Spleen (tissue), 11 donors: Measurements from ENCODE around the gene RASA3. TPM values are rescaled to one million over a fixed set of nuclear protein-coding genes. Genes with fewer than 3 reads are reported as not detected.

Source experiments
- DNase-seq: peaks from one replicate; pipeline ENCODE4 v3.0.0-alpha.2; 2020
- H3K27ac ChIP-seq, 8 donors: fragments of 200-600 bp; sonication (generic) in 7 of 8; 1 replicate in 4 of 8; 2 replicates in 4 of 8; pipeline versions ENCODE4 v1.5.0 to v1.8.0; 2016 to 2021; ENCODE audit warnings: inconsistent platforms in 4 of 8, mild to moderate bottlenecking in 4 of 8, moderate library complexity in 1 of 8
- H3K27me3 ChIP-seq, 7 donors: fragments of 200-600 bp; sonication (generic) in 6 of 7; replicated peaks in 1 of 7; 1 replicate in 4 of 7; 2 replicates in 3 of 7; pipeline versions ENCODE4 v1.5.0 to v1.8.0; 2016 to 2021; ENCODE audit warnings: inconsistent platforms in 3 of 7, mild to moderate bottlenecking in 1 of 7
- H3K36me3 ChIP-seq, 6 donors: fragments of 200-600 bp; sonication (generic) in 5 of 6; 1 replicate in 4 of 6; 2 replicates in 2 of 6; pipeline versions ENCODE4 v1.5.0 to v1.8.0; 2016 to 2021; ENCODE audit warnings: inconsistent platforms in 2 of 6
- H3K4me1 ChIP-seq, 6 donors: fragments of 200-600 bp; sonication (generic) in 5 of 6; 1 replicate in 3 of 6; 2 replicates in 3 of 6; pipeline versions ENCODE4 v1.5.0 to v1.8.0; 2016 to 2021; ENCODE audit warnings: inconsistent platforms in 3 of 6
- H3K4me3 ChIP-seq, 8 donors: fragments of 200-600 bp; sonication (generic) in 7 of 8; 1 replicate in 4 of 8; 2 replicates in 4 of 8; pipeline versions ENCODE4 v1.5.0 to v1.8.0; 2016 to 2021; ENCODE audit warnings: inconsistent platforms in 4 of 8, mild to moderate bottlenecking in 4 of 8, moderate library complexity in 2 of 8
- H3K9me3 ChIP-seq, 8 donors: fragments of 200-600 bp; sonication (generic) in 7 of 8; 1 replicate in 4 of 8; 2 replicates in 4 of 8; pipeline versions ENCODE4 v1.5.0 to v1.8.0; 2016 to 2021; ENCODE audit warnings: inconsistent platforms in 4 of 8
- CTCF ChIP-seq, 11 experiments: fragments of 200-600 bp in 7 of 11; fragments of 450-650 bp in 4 of 11; sonication (generic) in 4 of 11; IDR thresholded peaks in 8 of 11; conservative IDR thresholded peaks in 3 of 11; 1 replicate in 7 of 11; 2 replicates in 4 of 11; pipeline versions ENCODE4 v1.4.0 to v1.8.0; 2016 to 2021; ENCODE audit warnings: antibody characterized with exemption in 11 of 11, inconsistent platforms in 4 of 11, mild to moderate bottlenecking in 1 of 11
- POLR2A ChIP-seq, 3 donors: fragments of 450-650 bp; IDR thresholded peaks; one replicate each; pipeline ENCODE4 v1.5.1; 2017; ENCODE audit warnings: antibody characterized with exemption in 3 of 3, mild to moderate bottlenecking in 1 of 3
- POLR2AphosphoS5 ChIP-seq, 3 donors: sonication (generic); formaldehyde crosslinking; IDR thresholded peaks; one replicate each; pipeline ENCODE4 v1.5.1; 2017; ENCODE audit warnings: antibody characterized with exemption in 3 of 3
- WGBS, 5 donors: extraction: QIAGEN DNeasy Blood & Tissue Kit in 3 of 5; methylation state at CpG; one replicate each; pipeline versions ENCODE4 v1.1.5 to v1.1.7; 2013 to 2018; 5-methylcytosine and 5-hydroxymethylcytosine counted together
- intact Hi-C: fragments of 100-400 bp; cut with DNase I; formaldehyde crosslinking; loops from one replicate; pipeline ENCODE4 v1.15.0; 2023; ENCODE audit warnings: low total_unique reads
- polyA plus RNA-seq, 3 donors: library from polyadenylated mRNA; stranded (reverse); fragments of 200-250 nt; gene quantifications; one replicate each; pipeline ENCODE4 v1.2.1, GENCODE V29; 2013
- total RNA-seq, 7 donors: library from RNA; depleted of rRNA in 3 of 7; stranded (reverse); fragments of >200 nt in 3 of 7; fragmentation: NEBNext Ultra II Directional in 4 of 7; extraction: Animal tissue kit (Norgen Biotek cat#: 25700) in 4 of 7; gene quantifications; one replicate each; pipeline versions ENCODE4 v1.1.0 to v1.2.1, GENCODE V29; 2016 to 2021
- donor health status: healthy with polysubstance abuse.
- donor health status: DM: no; HTN: no; CAD: no; lungs with moderate emphysema.
- donor health status: DM: no; HTN: no; CAD: no.
- donor health status: Bipolar disorder and iron deficiency.
- donor health status: healthy.
- donor health status: DM: no; HTN: no; CAD: no.
- donor health status: DM: yes; HTN: yes; CAD: no.

The RASA3 gene
- total and polyA plus RNA-seq, 10 donors: 11.7 to 52.8 (median 47.7) TPM

- Histone ChIP-seq H3K4me3 (no peak overlapping the region), H3K9me3 (no peaks in the 10 kb centered on the region), H3K27ac (no peak overlapping the region), H3K4me1 (peaks cover 5 to 23% (median 14%) of the 10 kb centered on the region in 6 donors), H3K27me3 (no peaks in the 10 kb centered on the region), H3K36me3 (no peaks in the 10 kb centered on the region)
- peak; percentile 67 for DNase-seq
- TF ChIP-seq POLR2A (IDR thresholded peaks at IDR 0.05) (no peak), CTCF (IDR thresholded peaks at IDR 0.05 in 8 of 11, conservative IDR thresholded peaks at IDR 0.05 in 3 of 11) (peak in 7 of 11 experiments; percentile 13 to 45 (median 32))
- 51 to 79% (median 74%) methylated on average over 8 to 17 of the region's 17 CpGs for WGBS, 5 donors
- intact Hi-C loops: no loop called here
These were observed 185.0 kb downstream of the RASA3 start for GRCh38 chr13:113947311-113948033.

- H3K27me3 ChIP-seq: peaks cover 0 to 2% (median 0%) of the 10 kb centered on the region in 7 donors
- DNase-seq: peak; percentile 61
- H3K36me3 ChIP-seq: no peaks in the 10 kb centered on the region
- H3K4me3 ChIP-seq: no peak overlapping the region
- no peaks in the 10 kb centered on the region for H3K9me3 ChIP-seq
- peaks cover 5 to 17% (median 12%) of the 10 kb centered on the region in 6 donors for H3K4me1 ChIP-seq
- no peak for TF ChIP-seq POLR2A (IDR thresholded peaks at IDR 0.05)
- TF ChIP-seq POLR2AphosphoS5 (IDR thresholded peaks at IDR 0.05): no peak
- no peak for TF ChIP-seq CTCF (IDR thresholded peaks at IDR 0.05 in 8 of 11, conservative IDR thresholded peaks at IDR 0.05 in 3 of 11)
- intact Hi-C loops: no loop called here
- 72 to 89% (median 87%) methylated on average over 6 to 26 of the region's 26 CpGs for WGBS, 5 donors
- H3K27ac ChIP-seq: no peak overlapping the region
These were observed 185.8 kb downstream of the RASA3 start for GRCh38 chr13:113946409-113947181.

- intact Hi-C loops: no loop called here
- peaks cover 3 to 10% (median 6%) of the 10 kb centered on the region in 6 donors for H3K4me1 ChIP-seq
- WGBS, 5 donors: 83 to 93% (median 93%) methylated on average over 24 to 26 of the region's 26 CpGs
- H3K36me3 ChIP-seq: no peaks in the 10 kb centered on the region
- no peak overlapping the region for H3K4me3 ChIP-seq
- peaks cover 0 to 4% (median 0%) of the 10 kb centered on the region in 7 donors for H3K27me3 ChIP-seq
- peak; percentile 47 for DNase-seq
- H3K9me3 ChIP-seq: no peaks in the 10 kb centered on the region
- H3K27ac ChIP-seq: no peak overlapping the region
- TF ChIP-seq POLR2AphosphoS5 (IDR thresholded peaks at IDR 0.05) (no peak), POLR2A (IDR thresholded peaks at IDR 0.05) (no peak), CTCF (IDR thresholded peaks at IDR 0.05 in 8 of 11, conservative IDR thresholded peaks at IDR 0.05 in 3 of 11) (no peak)
These were observed 186.5 kb downstream of the RASA3 start for GRCh38 chr13:113945857-113946408.
